ENCODE results near the gene FBXO22. TPM values are rescaled to one million over a fixed set of nuclear protein-coding genes. Genes with fewer than 3 reads are reported as not detected.

Gene FBXO22
- total RNA-seq (10 to 100 TPM; 16.8 to 23.2 TPM), polyA plus RNA-seq (ENCODE audit: insufficient read depth, low read depth, low replicate concordance) (25.7 TPM)
- long read RNA-seq, donor 1, full-length matches to known transcripts = 12 of 21 reads
- long read RNA-seq, donor 1, partial matches to known transcripts = 9 of 21 reads
- long read RNA-seq, donor 1, other reads (novel, unspliced or antisense) = 0 of 21 reads
- long read RNA-seq, donor 2, full-length matches to known transcripts = 3 of 3 reads
- long read RNA-seq, donor 2, partial matches to known transcripts = 0 of 3 reads
- long read RNA-seq, donor 2, other reads (novel, unspliced or antisense) = 0 of 3 reads

- intact Hi-C loops (cut with DNase I; ENCODE audit: low total_unique reads) = no loop called here
- peak within 1 kb of the TSS; percentile 85 to 92 for H3K4me3 ChIP-seq
- no peaks in the 10 kb centered on the region for H3K27me3 ChIP-seq
- WGBS, 2 donors = 2% methylated on average over 15 to 44 of the region's 63 CpGs
- H3K36me3 ChIP-seq (ENCODE audit: low read depth, missing control alignments) = no peaks in the 10 kb centered on the region
- H3K9me3 ChIP-seq = no peaks in the 10 kb centered on the region
- TF ChIP-seq CTCF (IDR thresholded peaks at IDR 0.05) (no peak), POLR2A (IDR thresholded peaks at IDR 0.05) (no peak)
- DNase-seq = peak; percentile 96
- H3K27ac ChIP-seq = peak within 1 kb of the TSS; percentile 66 to 83
- no peaks in the 10 kb centered on the region for H3K4me1 ChIP-seq
These were observed at the start of gene FBXO22 for GRCh38 chr15:75903331-75904239. TSS of gene FBXO22 (plus strand) at chr15:75903878. CDS start at chr15:75903964, 86 bp downstream.

DNA sequence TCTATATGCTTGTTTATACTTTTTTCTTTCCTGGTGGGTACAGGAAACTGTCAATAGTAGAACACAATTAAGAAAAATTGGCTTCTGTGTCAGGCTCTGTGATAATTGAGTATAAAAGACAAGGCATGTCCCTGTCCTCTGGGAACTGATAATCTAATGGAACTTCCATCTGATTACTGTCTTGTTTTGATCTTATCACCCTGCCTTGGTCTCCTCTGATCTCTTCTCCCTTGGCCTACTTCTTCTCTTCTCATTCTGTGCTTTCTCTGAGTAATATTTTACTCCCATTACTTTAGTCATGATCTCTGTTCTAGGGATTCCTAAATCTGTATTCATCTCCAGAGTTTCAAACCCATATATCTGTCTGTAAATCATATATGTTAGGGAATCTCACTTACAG lies 45.8 kb upstream of the FBXO22 start:
- no peak overlapping the region for H3K4me3 ChIP-seq
- intact Hi-C loops (cut with DNase I; ENCODE audit: low total_unique reads) = no loop called here
- H3K27me3 ChIP-seq = no peaks in the 10 kb centered on the region
- no peaks in the 10 kb centered on the region for H3K36me3 ChIP-seq (ENCODE audit: low read depth, missing control alignments)
- DNase-seq = no peak
- H3K27ac ChIP-seq = no peak overlapping the region
- no peak for TF ChIP-seq POLR2A (IDR thresholded peaks at IDR 0.05)
- TF ChIP-seq CTCF (IDR thresholded peaks at IDR 0.05) = no peak
- H3K4me1 ChIP-seq = no peaks in the 10 kb centered on the region
- H3K9me3 ChIP-seq = no peaks in the 10 kb centered on the region

- no peaks in the 10 kb centered on the region for H3K27me3 ChIP-seq
- no peak for DNase-seq
- intact Hi-C loops (cut with DNase I; ENCODE audit: low total_unique reads) = no loop called here
- H3K4me1 ChIP-seq = no peaks in the 10 kb centered on the region
- H3K27ac ChIP-seq = no peak overlapping the region
- no peaks in the 10 kb centered on the region for H3K36me3 ChIP-seq (ENCODE audit: low read depth, missing control alignments)
- no peaks in the 10 kb centered on the region for H3K9me3 ChIP-seq
- TF ChIP-seq CTCF (IDR thresholded peaks at IDR 0.05) (no peak), POLR2A (IDR thresholded peaks at IDR 0.05) (no peak)
- WGBS, 2 donors = 92% methylated on average over 5 to 6 of the region's 6 CpGs
- H3K4me3 ChIP-seq = no peak overlapping the region
These were observed 41.8 kb upstream of the FBXO22 start for GRCh38 chr15:75861750-75862402.

- Histone ChIP-seq H3K27me3 (no peaks in the 10 kb centered on the region), H3K36me3 (ENCODE audit: low read depth, missing control alignments) (no peaks in the 10 kb centered on the region), H3K27ac (no peak overlapping the region), H3K4me3 (no peak overlapping the region), H3K9me3 (no peaks in the 10 kb centered on the region), H3K4me1 (no peaks in the 10 kb centered on the region)
- WGBS, 2 donors = 92 to 93% methylated on average over 1 of the region's 1 CpG
- no peak for DNase-seq
- no peak for TF ChIP-seq CTCF (IDR thresholded peaks at IDR 0.05)
- no peak for TF ChIP-seq POLR2A (IDR thresholded peaks at IDR 0.05)
- intact Hi-C loops (cut with DNase I; ENCODE audit: low total_unique reads) = no loop called here
These were observed 40.9 kb upstream of the FBXO22 start for GRCh38 chr15:75862796-75863195.
